ENCODE data around the gene PNPLA6.

PNPLA6 gene

GRCh38 chr19:7597689-7598088 is 62.2 kb downstream of the PNPLA6 start:
- H3K4me3 ChIP-seq (ENCODE audit: low read depth, low read length), result no peak overlapping the region
- DNase-seq (ENCODE audit: low read depth), result no peak
- TF ChIP-seq, protein P1, sequence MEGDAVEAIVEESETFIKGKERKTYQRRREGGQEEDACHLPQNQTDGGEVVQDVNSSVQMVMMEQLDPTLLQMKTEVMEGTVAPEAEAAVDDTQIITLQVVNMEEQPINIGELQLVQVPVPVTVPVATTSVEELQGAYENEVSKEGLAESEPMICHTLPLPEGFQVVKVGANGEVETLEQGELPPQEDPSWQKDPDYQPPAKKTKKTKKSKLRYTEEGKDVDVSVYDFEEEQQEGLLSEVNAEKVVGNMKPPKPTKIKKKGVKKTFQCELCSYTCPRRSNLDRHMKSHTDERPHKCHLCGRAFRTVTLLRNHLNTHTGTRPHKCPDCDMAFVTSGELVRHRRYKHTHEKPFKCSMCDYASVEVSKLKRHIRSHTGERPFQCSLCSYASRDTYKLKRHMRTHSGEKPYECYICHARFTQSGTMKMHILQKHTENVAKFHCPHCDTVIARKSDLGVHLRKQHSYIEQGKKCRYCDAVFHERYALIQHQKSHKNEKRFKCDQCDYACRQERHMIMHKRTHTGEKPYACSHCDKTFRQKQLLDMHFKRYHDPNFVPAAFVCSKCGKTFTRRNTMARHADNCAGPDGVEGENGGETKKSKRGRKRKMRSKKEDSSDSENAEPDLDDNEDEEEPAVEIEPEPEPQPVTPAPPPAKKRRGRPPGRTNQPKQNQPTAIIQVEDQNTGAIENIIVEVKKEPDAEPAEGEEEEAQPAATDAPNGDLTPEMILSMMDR (IDR thresholded peaks at IDR 0.05; ENCODE audit: insufficient read depth, low read depth, low read length, missing control alignments), result no peak

DNA sequence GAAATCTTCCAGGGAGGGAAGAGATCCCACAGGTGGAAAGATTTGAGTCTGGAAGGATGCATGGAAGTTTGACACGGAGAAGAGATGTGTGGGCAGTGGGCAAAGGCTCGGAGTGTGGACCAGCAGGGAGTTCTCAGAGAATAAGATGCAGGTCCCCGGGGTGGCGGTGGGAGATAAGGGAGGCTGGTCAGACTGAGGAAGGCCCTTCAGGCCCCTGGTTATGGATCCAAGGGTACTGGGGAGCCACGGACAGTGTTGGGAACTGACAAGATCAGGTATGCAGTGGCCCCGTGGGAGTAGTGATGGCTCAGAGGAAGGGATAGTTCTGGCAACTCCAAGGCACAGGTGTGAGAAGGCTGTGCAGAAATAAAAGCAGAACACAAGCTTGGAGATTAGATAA is 62.7 kb downstream of the PNPLA6 start:
- H3K4me3 ChIP-seq (ENCODE audit: low read depth, low read length), result no peak overlapping the region
- TF ChIP-seq, protein P1 (IDR thresholded peaks at IDR 0.05; ENCODE audit: insufficient read depth, low read depth, low read length, missing control alignments), result no peak
- DNase-seq (ENCODE audit: low read depth), result no peak

DNA sequence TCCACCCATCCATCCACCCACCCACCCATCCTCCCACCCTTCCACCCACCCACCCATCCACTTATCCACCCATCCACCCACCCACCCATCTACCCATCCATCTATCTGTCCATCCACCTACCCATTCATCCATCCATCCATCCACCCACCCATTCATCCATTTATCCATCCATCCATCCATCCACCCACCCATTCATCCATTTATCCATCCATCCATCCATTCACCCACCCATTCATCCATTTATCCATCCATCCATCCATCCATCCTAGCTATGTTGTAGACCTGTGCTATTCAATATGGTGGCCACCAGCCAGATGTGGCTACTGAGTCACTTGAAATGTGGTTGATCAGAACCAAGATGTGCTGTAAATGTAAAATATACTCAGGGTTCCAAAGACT is 65.2 kb downstream of the PNPLA6 start:
- no peak for DNase-seq (ENCODE audit: low read depth)
- H3K4me3 ChIP-seq (ENCODE audit: low read depth, low read length), result no peak overlapping the region
- TF ChIP-seq, protein P1 (IDR thresholded peaks at IDR 0.05; ENCODE audit: insufficient read depth, low read depth, low read length, missing control alignments), result no peak

DNA sequence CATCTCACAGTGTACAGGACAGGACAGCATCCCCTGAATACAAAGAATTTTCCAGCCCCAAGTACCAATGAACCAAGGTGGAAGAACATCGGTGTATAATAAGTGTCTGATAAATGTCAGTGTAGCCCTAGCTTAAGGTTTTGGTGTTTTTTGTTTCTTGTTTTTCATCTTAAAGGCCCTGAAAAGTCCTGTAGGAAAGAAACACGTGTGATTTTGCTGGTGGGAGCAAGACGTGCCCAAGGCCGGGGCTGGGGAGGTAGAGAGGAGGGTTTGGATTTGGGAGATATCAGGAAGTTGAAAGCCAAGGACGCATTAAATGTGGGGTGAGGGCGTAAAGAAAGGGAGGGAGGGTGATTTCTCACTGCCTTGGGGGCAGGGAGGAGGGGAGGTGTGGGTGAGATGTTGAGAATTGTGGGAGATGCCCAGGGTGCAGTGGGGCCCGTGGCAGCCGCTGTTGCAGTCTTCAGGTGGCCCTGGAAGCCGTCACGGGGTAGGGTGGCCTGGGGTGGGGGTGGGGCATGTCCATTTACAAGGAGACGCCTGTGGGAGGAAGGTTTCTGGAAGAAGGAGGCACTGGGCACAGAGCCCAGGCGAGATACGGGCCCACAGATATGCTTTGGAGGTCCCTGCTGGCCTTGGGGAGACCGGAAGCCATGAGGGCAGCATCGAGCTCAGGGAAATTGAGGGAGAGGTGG is 66.9 kb downstream of the PNPLA6 start:
- H3K4me3 ChIP-seq (ENCODE audit: low read depth, low read length), result no peak overlapping the region
- no peak for DNase-seq (ENCODE audit: low read depth)
- TF ChIP-seq, protein P1 (IDR thresholded peaks at IDR 0.05; ENCODE audit: insufficient read depth, low read depth, low read length, missing control alignments), result no peak

GRCh38 chr19:7602935-7603497 is 67.5 kb downstream of the PNPLA6 start:
- TF ChIP-seq, protein P1 (IDR thresholded peaks at IDR 0.05; ENCODE audit: insufficient read depth, low read depth, low read length, missing control alignments), result no peak
- no peak for DNase-seq (ENCODE audit: low read depth)
- H3K4me3 ChIP-seq (ENCODE audit: low read depth, low read length), result no peak overlapping the region

DNA sequence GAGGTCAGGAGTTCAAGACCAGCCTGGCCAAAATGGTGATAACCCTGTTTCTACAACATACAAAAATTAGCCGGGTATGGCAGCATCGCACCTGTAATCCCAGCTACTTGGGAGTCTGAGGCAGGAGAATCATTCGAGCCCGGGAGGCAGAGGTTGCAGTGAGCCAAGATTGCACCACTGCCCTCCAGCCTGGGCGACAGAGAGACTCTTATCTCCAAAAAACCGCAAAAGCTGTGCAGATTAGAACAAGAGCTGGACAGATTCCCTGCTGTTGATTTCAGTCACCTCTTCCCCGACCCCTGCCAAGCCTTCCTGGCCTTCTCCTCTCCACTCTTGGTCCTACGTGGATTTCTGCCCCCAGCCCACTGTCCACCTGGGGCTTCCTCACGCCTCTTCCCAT is 68.4 kb downstream of the PNPLA6 start:
- no peak overlapping the region for H3K4me3 ChIP-seq (ENCODE audit: low read depth, low read length)
- TF ChIP-seq, protein P1 (IDR thresholded peaks at IDR 0.05; ENCODE audit: insufficient read depth, low read depth, low read length, missing control alignments), result no peak
- no peak for DNase-seq (ENCODE audit: low read depth)
